Suprapubic skin (tissue), 4 donors: ENCODE measurements around the gene CLP1.

Source experiments
- EP300 ChIP-seq: sonication (generic); formaldehyde crosslinking; IDR thresholded peaks from one replicate; pipeline ENCODE4 v1.6.1; 2017; ENCODE audit warnings: antibody characterized with exemption
- POLR2A ChIP-seq, 2 donors: fragments of 450-650 bp; IDR thresholded peaks; one replicate each; pipeline ENCODE4 v1.6.1; 2017; ENCODE audit warnings: antibody characterized with exemption in 2 of 2, mild to moderate bottlenecking in 2 of 2, moderate library complexity in 2 of 2
- POLR2AphosphoS5 ChIP-seq, 3 donors: sonication (generic); formaldehyde crosslinking; IDR thresholded peaks; one replicate each; pipeline ENCODE4 v1.6.1; 2017; ENCODE audit warnings: antibody characterized with exemption in 3 of 3
- TF ChIP-seq, protein P1 (sequence below), 2 donors: fragments of 200-600 bp in 1 of 2; fragments of 450-650 bp in 1 of 2; sonication (generic) in 1 of 2; IDR thresholded peaks; one replicate each; pipeline ENCODE4 v1.5.1; 2016 to 2019; ENCODE audit warnings: antibody characterized with exemption in 2 of 2, mild to moderate bottlenecking in 1 of 2, moderate library complexity in 1 of 2

DNA sequence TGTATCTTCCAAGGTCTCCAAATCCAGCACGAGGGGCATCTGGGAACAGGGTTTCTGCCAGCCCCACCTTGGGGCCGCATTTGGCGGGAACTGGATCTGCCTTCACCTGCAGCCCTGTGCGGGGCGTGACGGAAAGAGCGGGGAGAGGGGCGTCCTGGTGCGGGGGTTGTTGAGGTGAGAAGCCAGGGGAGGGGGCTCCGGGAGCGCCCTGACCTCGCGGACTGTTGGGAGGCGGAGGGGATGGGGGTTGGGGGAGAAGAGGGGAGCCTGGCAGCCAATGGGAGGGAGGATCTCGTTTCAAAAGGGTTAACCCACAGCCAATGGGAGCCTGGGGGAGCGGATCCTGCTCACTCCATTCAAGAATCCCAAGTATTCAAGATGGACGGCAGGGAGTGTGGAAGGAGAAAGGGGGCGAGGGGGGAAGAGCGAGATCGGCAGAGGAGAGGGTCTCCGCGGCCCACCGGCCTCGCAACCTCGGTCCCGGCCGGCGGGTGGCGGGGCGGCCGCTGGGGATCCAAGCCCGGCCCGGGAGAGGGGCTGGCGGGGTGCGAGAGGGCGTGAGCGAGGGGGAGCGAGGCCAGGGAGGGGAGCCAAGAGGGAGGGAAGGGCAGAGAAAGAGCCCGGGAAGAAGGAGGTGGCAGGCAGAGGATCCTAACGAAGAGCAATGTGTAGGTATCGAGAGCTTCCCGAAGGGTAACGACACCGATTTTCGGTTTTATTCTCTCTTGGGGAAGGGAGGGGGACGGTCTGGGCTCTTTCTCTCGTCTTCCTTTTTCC, 19.4 kb upstream of the CLP1 start:
- TF ChIP-seq EP300 = no peak
- no peak for TF ChIP-seq POLR2A (IDR thresholded peaks at IDR 0.05)
- TF ChIP-seq, protein P1, sequence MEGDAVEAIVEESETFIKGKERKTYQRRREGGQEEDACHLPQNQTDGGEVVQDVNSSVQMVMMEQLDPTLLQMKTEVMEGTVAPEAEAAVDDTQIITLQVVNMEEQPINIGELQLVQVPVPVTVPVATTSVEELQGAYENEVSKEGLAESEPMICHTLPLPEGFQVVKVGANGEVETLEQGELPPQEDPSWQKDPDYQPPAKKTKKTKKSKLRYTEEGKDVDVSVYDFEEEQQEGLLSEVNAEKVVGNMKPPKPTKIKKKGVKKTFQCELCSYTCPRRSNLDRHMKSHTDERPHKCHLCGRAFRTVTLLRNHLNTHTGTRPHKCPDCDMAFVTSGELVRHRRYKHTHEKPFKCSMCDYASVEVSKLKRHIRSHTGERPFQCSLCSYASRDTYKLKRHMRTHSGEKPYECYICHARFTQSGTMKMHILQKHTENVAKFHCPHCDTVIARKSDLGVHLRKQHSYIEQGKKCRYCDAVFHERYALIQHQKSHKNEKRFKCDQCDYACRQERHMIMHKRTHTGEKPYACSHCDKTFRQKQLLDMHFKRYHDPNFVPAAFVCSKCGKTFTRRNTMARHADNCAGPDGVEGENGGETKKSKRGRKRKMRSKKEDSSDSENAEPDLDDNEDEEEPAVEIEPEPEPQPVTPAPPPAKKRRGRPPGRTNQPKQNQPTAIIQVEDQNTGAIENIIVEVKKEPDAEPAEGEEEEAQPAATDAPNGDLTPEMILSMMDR (IDR thresholded peaks at IDR 0.05) = no peak
- no peak for TF ChIP-seq POLR2AphosphoS5 (IDR thresholded peaks at IDR 0.05)
